ENCODE results near the gene MBD3L3. TPM values are rescaled to one million over a fixed set of nuclear protein-coding genes. Genes with fewer than 3 reads are reported as not detected.

The MBD3L3 gene
- total and polyA plus RNA-seq, 9 of the 15 experiments (the other 6 are each of a cell fraction or from before 2014, with no cell fraction given) = not detected

DNA sequence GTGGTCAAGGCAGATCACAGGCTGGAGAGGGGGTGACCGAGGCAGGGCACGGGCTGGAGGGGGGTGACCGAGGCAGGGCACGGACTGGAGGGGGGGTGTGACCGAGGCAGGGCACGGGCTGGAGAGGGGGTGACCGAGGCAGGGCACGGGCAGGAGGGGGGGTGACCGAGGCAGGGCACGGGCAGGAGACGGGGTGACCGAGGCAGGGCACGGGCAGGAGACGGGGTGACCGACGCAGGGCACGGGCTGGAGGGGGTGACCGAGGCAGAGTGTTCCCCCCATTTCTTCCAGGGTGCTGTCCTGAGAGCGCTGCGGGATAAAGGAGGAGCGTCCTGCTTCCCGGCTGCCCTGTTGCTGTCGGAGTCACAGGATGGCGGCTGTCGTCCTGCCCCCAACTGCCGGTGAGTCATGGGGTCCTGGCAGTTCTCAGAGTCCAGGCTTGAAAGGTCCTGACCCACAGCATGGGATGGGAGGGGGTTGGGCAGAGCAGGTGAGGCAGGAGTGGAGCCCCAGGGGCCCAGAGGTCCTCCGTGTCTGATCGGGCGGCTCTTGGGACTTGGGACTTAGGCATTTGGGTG, 16.3 kb upstream of the MBD3L3 start:
- no peaks in the 10 kb centered on the region for H3K9me1 ChIP-seq (ENCODE audit: control insufficient read depth, insufficient read depth, low read length)
- ChIA-PET POLR2A (no interaction called here), CTCF (ENCODE audit: low intra/inter-chr PET ratio) (no interaction called here)
- DNase-seq (ENCODE audit: extremely low read depth in 1 of 4, low spot score in 3 of 4) = no peak
- in situ Hi-C loops (cut with MboI) = no loop called here
- intact Hi-C loops (cut with micrococcal nuclease) = no loop called here
- H4K20me1 ChIP-seq (replicated peaks; ENCODE audit: control insufficient read depth, insufficient read depth, low read length) = no peaks in the 10 kb centered on the region
- no peak overlapping the region for H3K4me3 ChIP-seq
- H3K4me2 ChIP-seq (ENCODE audit: insufficient read depth, low read length) = no peak overlapping the region
- no peak for FAIRE-seq
- BruUV-seq (replicated peaks) = no TSS peak
- no peak overlapping the region for H3K9ac ChIP-seq (ENCODE audit: insufficient read depth in 1 of 2, low read depth in 2 of 2, low read length in 2 of 2)
- H3K79me2 ChIP-seq (ENCODE audit: control insufficient read depth, insufficient read depth, low read length) = peaks cover 10% of the 10 kb centered on the region
- no peak overlapping the region for H2AFZ ChIP-seq (ENCODE audit: low read depth, low read length)
- H3K36me3 ChIP-seq (ENCODE audit: control insufficient read depth, insufficient read depth, low read length) = peaks cover 81% of the 10 kb centered on the region
- no peaks in the 10 kb centered on the region for H3K27me3 ChIP-seq (ENCODE audit: control insufficient read depth in 2 of 2, insufficient read depth in 2 of 2, low read length in 2 of 2)
- no peak overlapping the region for H3K27ac ChIP-seq (ENCODE audit: extremely low read depth, low read depth, low read length)
- peaks cover 0 to 4% of the 10 kb centered on the region in 2 experiments; a peak in 1 of 5 replicates for H3K4me1 ChIP-seq (replicated peaks in 1 of 2; ENCODE audit: control insufficient read depth in 2 of 2, insufficient read depth in 2 of 2, low read length in 2 of 2)
- 99% methylated on average over 11 of the region's 29 CpGs for WGBS (ENCODE audit: insufficient coverage, low coverage, missing lambda C conversion rate)
- TF ChIP-seq ETV1 (tag; conservative IDR thresholded peaks at IDR 0.05; ENCODE audit: low read depth) (no peak), POLR2G (IDR thresholded peaks at IDR 0.05; ENCODE audit: low read depth, low read length) (0 out of 2 replicates have a peak, but pooled peaks have one; percentile 18), RBFOX2 (IDR thresholded peaks at IDR 0.05; ENCODE audit: low read depth, low read length) (peak; percentile 45)
- TF ChIP-seq, protein P1, sequence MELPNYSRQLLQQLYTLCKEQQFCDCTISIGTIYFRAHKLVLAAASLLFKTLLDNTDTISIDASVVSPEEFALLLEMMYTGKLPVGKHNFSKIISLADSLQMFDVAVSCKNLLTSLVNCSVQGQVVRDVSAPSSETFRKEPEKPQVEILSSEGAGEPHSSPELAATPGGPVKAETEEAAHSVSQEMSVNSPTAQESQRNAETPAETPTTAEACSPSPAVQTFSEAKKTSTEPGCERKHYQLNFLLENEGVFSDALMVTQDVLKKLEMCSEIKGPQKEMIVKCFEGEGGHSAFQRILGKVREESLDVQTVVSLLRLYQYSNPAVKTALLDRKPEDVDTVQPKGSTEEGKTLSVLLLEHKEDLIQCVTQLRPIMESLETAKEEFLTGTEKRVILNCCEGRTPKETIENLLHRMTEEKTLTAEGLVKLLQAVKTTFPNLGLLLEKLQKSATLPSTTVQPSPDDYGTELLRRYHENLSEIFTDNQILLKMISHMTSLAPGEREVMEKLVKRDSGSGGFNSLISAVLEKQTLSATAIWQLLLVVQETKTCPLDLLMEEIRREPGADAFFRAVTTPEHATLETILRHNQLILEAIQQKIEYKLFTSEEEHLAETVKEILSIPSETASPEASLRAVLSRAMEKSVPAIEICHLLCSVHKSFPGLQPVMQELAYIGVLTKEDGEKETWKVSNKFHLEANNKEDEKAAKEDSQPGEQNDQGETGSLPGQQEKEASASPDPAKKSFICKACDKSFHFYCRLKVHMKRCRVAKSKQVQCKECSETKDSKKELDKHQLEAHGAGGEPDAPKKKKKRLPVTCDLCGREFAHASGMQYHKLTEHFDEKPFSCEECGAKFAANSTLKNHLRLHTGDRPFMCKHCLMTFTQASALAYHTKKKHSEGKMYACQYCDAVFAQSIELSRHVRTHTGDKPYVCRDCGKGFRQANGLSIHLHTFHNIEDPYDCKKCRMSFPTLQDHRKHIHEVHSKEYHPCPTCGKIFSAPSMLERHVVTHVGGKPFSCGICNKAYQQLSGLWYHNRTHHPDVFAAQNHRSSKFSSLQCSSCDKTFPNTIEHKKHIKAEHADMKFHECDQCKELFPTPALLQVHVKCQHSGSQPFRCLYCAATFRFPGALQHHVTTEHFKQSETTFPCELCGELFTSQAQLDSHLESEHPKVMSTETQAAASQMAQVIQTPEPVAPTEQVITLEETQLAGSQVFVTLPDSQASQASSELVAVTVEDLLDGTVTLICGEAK (IDR thresholded peaks at IDR 0.05) = no peak
- TF ChIP-seq, protein P1 (CRISPR knock-in tag; IDR thresholded peaks at IDR 0.05) = no peak
- ATAC-seq = no peak
- peaks cover 11% of the 10 kb centered on the region for H3K9me3 ChIP-seq (replicated peaks; ENCODE audit: control insufficient read depth, insufficient read depth, low read depth, low read length)

All from K562 (cell line).